Activated naive CD4-positive, alpha-beta T cell treated with Interleukin-2 at 50 U/mL for 16 hours (primary cell): ENCODE data around the gene SSUH2.

Experiments
- DNase-seq: peaks from one replicate; pipeline ENCODE4 v3.0.0-alpha.2; 2020

SSUH2 gene

GRCh38 chr3:8639659-8640000 lies 5.0 kb downstream of the SSUH2 start:
- no peak for DNase-seq

- DNase-seq = no peak
These were observed 5.5 kb downstream of the SSUH2 start for GRCh38 chr3:8638994-8639658.

GRCh38 chr3:8637348-8637747 lies 7.2 kb downstream of the SSUH2 start:
- DNase-seq = no peak

GRCh38 chr3:8635631-8636030 lies 9.0 kb downstream of the SSUH2 start:
- no peak for DNase-seq

GRCh38 chr3:8635125-8635524 lies 9.5 kb downstream of the SSUH2 start:
- DNase-seq = no peak

GRCh38 chr3:8632402-8633237 lies 12.0 kb downstream of the SSUH2 start:
- no peak for DNase-seq

GRCh38 chr3:8631661-8632060 lies 12.9 kb downstream of the SSUH2 start:
- no peak for DNase-seq

- peak; percentile 67 for DNase-seq
These were observed 15.2 kb downstream of the SSUH2 start for GRCh38 chr3:8629151-8630021.

- DNase-seq = no peak
These were observed 16.6 kb downstream of the SSUH2 start for GRCh38 chr3:8627949-8628348.

- no peak for DNase-seq
These were observed 17.2 kb downstream of the SSUH2 start for GRCh38 chr3:8627201-8627940.

GRCh38 chr3:8625991-8626390 lies 18.6 kb downstream of the SSUH2 start:
- no peak for DNase-seq

- DNase-seq = no peak
These were observed 20.0 kb downstream of the SSUH2 start for GRCh38 chr3:8624612-8625011.

GRCh38 chr3:8623741-8624140 lies 20.9 kb downstream of the SSUH2 start:
- DNase-seq = no peak

- peak; percentile 46 for DNase-seq
These were observed 21.5 kb downstream of the SSUH2 start for GRCh38 chr3:8622873-8623691.

- DNase-seq = no peak
These were observed 22.7 kb downstream of the SSUH2 start for GRCh38 chr3:8621872-8622271.

GRCh38 chr3:8621141-8621540 lies 23.5 kb downstream of the SSUH2 start:
- DNase-seq = no peak

- no peak for DNase-seq
These were observed 25.1 kb downstream of the SSUH2 start for GRCh38 chr3:8619548-8619947.

GRCh38 chr3:8618950-8619349 lies 25.6 kb downstream of the SSUH2 start:
- no peak for DNase-seq

GRCh38 chr3:8617921-8618320 lies 26.7 kb downstream of the SSUH2 start:
- no peak for DNase-seq

- no peak for DNase-seq
These were observed 33.6 kb downstream of the SSUH2 start for GRCh38 chr3:8610951-8611350.

- DNase-seq = no peak
These were observed 35.7 kb downstream of the SSUH2 start for GRCh38 chr3:8608791-8609467.
